HUES64 (cell line): ENCODE data around the gene FMN2.

Experiments
- H3K27ac ChIP-seq: 2 replicates; pipeline ENCODE4 v1.7.0; 2013; ENCODE audit warnings: low read depth, low read length, inconsistent platforms
- H3K27me3 ChIP-seq: 2 replicates; pipeline ENCODE4 v1.6.1; 2013; ENCODE audit warnings: mild to moderate bottlenecking, low read length; ENCODE audit not compliant: insufficient read depth
- H3K36me3 ChIP-seq: 2 replicates; pipeline ENCODE4 v1.6.1; 2013; ENCODE audit warnings: mild to moderate bottlenecking, low read length; ENCODE audit not compliant: insufficient read depth
- H3K4me1 ChIP-seq: 2 replicates; pipeline ENCODE4 v1.6.1; 2013; ENCODE audit warnings: mild to moderate bottlenecking, low read length, moderate library complexity; ENCODE audit not compliant: insufficient read depth
- H3K4me3 ChIP-seq: 2 replicates; pipeline ENCODE4 v1.5.1; 2013; ENCODE audit warnings: mild to moderate bottlenecking, low read length, moderate library complexity
- H3K9ac ChIP-seq: 2 replicates; pipeline ENCODE4 v1.6.1; 2013; ENCODE audit warnings: mild to moderate bottlenecking, low read depth, low read length
- H3K9me3 ChIP-seq: 2 replicates; pipeline ENCODE4 v1.6.1; 2013; ENCODE audit warnings: low read depth, low read length; ENCODE audit not compliant: insufficient read depth
- WGBS: fragments of 150-250, 120-280 bp; methylation state at CpG from one replicate; pipeline ENCODE4 v1.1.7; 2013; ENCODE audit warnings: missing lambda C conversion rate; 5-methylcytosine and 5-hydroxymethylcytosine counted together

FMN2 gene

GRCh38 chr1:240199758-240200645 is 108.3 kb downstream of the FMN2 start:
- Histone ChIP-seq H3K9ac (no peak overlapping the region), H3K27ac (no peak overlapping the region), H3K4me1 (no peaks in the 10 kb centered on the region), H3K4me3 (no peak overlapping the region), H3K27me3 (no peaks in the 10 kb centered on the region), H3K36me3 (no peaks in the 10 kb centered on the region), H3K9me3 (peaks cover 10% of the 10 kb centered on the region)
- 82% methylated on average over 8 of the region's 9 CpGs for WGBS

- H3K27me3 ChIP-seq, result no peaks in the 10 kb centered on the region
- no peaks in the 10 kb centered on the region for H3K4me1 ChIP-seq
- WGBS, result 98% methylated on average over 4 of the region's 4 CpGs
- H3K36me3 ChIP-seq, result no peaks in the 10 kb centered on the region
- H3K27ac ChIP-seq, result no peak overlapping the region
- no peak overlapping the region for H3K4me3 ChIP-seq
- no peak overlapping the region for H3K9ac ChIP-seq
- H3K9me3 ChIP-seq, result peaks cover 10% of the 10 kb centered on the region
Observed at GRCh38 chr1:240201931-240202330, 110.2 kb downstream of the FMN2 start.

- H3K4me1 ChIP-seq, result no peaks in the 10 kb centered on the region
- peaks cover 4% of the 10 kb centered on the region; the same call in 1 of the 2 replicates for H3K9me3 ChIP-seq
- WGBS, result 96% methylated on average over 17 of the region's 18 CpGs
- no peaks in the 10 kb centered on the region for H3K36me3 ChIP-seq
- no peak overlapping the region for H3K4me3 ChIP-seq
- no peak overlapping the region for H3K27ac ChIP-seq
- H3K27me3 ChIP-seq, result no peaks in the 10 kb centered on the region
- H3K9ac ChIP-seq, result no peak overlapping the region
Observed at GRCh38 chr1:240207073-240207709, 115.5 kb downstream of the FMN2 start.

- Histone ChIP-seq H3K4me3 (no peak overlapping the region), H3K27ac (no peak overlapping the region)
Observed at GRCh38 chr1:240210026-240210425, 118.3 kb downstream of the FMN2 start.

GRCh38 chr1:240212556-240212955 is 120.9 kb downstream of the FMN2 start:
- Histone ChIP-seq H3K9me3 (no peaks in the 10 kb centered on the region), H3K27me3 (no peaks in the 10 kb centered on the region), H3K4me1 (no peaks in the 10 kb centered on the region), H3K4me3 (no peak overlapping the region), H3K9ac (no peak overlapping the region), H3K27ac (no peak overlapping the region), H3K36me3 (no peaks in the 10 kb centered on the region)
- 89% methylated on average over 5 of the region's 5 CpGs for WGBS

More at GRCh38 chr1:240210026-240210425, 118.3 kb downstream of the FMN2 start:
- Histone ChIP-seq H3K27me3 (no peaks in the 10 kb centered on the region), H3K9me3 (no peaks in the 10 kb centered on the region), H3K4me1 (no peaks in the 10 kb centered on the region), H3K36me3 (no peaks in the 10 kb centered on the region), H3K9ac (no peak overlapping the region)
- 92% methylated on average over 3 of the region's 4 CpGs for WGBS

- Histone ChIP-seq H3K36me3 (no peaks in the 10 kb centered on the region), H3K27ac (no peak overlapping the region), H3K4me3 (no peak overlapping the region)
Observed at GRCh38 chr1:240217403-240217802, 125.7 kb downstream of the FMN2 start.

GRCh38 chr1:240219104-240219503 is 127.4 kb downstream of the FMN2 start:
- Histone ChIP-seq H3K9ac (no peak overlapping the region), H3K4me1 (no peaks in the 10 kb centered on the region), H3K4me3 (no peak overlapping the region), H3K36me3 (no peaks in the 10 kb centered on the region), H3K9me3 (no peaks in the 10 kb centered on the region), H3K27me3 (no peaks in the 10 kb centered on the region), H3K27ac (no peak overlapping the region)
- 87% methylated on average over 4 of the region's 6 CpGs for WGBS

More at GRCh38 chr1:240217403-240217802, 125.7 kb downstream of the FMN2 start:
- H3K27me3 ChIP-seq, result no peaks in the 10 kb centered on the region
- H3K9ac ChIP-seq, result no peak overlapping the region
- no peaks in the 10 kb centered on the region for H3K4me1 ChIP-seq
- no peaks in the 10 kb centered on the region for H3K9me3 ChIP-seq

GRCh38 chr1:240226102-240226501 is 134.4 kb downstream of the FMN2 start:
- Histone ChIP-seq H3K4me1 (no peaks in the 10 kb centered on the region), H3K9me3 (peaks cover 6% of the 10 kb centered on the region; the same call in 1 of the 2 replicates), H3K27ac (no peak overlapping the region), H3K27me3 (no peaks in the 10 kb centered on the region), H3K4me3 (no peak overlapping the region), H3K36me3 (no peaks in the 10 kb centered on the region), H3K9ac (no peak overlapping the region)
- WGBS, result 100% methylated on average over 1 of the region's 1 CpG

GRCh38 chr1:240230816-240231215 is 139.1 kb downstream of the FMN2 start:
- Histone ChIP-seq H3K4me1 (no peaks in the 10 kb centered on the region), H3K4me3 (no peak overlapping the region), H3K27ac (no peak overlapping the region), H3K9ac (no peak overlapping the region), H3K36me3 (no peaks in the 10 kb centered on the region), H3K27me3 (no peaks in the 10 kb centered on the region), H3K9me3 (peaks cover 5% of the 10 kb centered on the region; the same call in 1 of the 2 replicates)
- 84% methylated on average over 2 of the region's 2 CpGs for WGBS

GRCh38 chr1:240232530-240232929 is 140.8 kb downstream of the FMN2 start:
- 95% methylated on average over 2 of the region's 2 CpGs for WGBS

GRCh38 chr1:240234485-240235210 is 143.0 kb downstream of the FMN2 start:
- Histone ChIP-seq H3K36me3 (no peaks in the 10 kb centered on the region), H3K4me1 (no peaks in the 10 kb centered on the region), H3K9me3 (no peaks in the 10 kb centered on the region), H3K9ac (no peak overlapping the region), H3K27ac (no peak overlapping the region), H3K27me3 (no peaks in the 10 kb centered on the region), H3K4me3 (no peak overlapping the region)
- WGBS, result 95% methylated on average over 2 of the region's 2 CpGs

More at GRCh38 chr1:240232530-240232929, 140.8 kb downstream of the FMN2 start:
- Histone ChIP-seq H3K4me3 (no peak overlapping the region), H3K4me1 (no peaks in the 10 kb centered on the region), H3K9ac (no peak overlapping the region), H3K9me3 (no peaks in the 10 kb centered on the region), H3K36me3 (no peaks in the 10 kb centered on the region), H3K27me3 (no peaks in the 10 kb centered on the region), H3K27ac (no peak overlapping the region)
